ENCODE results near the gene NABP2.

DNA sequence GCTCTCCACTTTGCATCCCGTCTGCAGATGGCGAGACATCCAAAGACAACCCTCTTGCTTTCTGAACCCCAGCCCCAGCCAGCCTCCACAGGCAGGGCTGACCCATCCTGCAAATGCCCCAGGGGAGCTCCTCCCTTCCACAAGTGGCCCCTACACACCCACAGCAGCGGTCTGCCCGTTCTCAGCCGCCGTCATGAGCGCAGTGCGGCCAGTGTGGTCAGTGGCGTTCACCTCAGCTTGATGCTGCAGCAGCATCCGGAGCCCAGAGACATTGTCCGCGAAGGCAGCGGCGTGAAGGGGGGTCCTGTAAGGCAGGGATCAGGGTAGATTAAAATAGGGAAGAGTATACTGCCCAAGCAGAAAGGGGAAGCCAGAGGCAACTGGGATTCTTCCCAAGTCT, 20.4 kb downstream of the NABP2 start:
- TF ChIP-seq, protein P1, sequence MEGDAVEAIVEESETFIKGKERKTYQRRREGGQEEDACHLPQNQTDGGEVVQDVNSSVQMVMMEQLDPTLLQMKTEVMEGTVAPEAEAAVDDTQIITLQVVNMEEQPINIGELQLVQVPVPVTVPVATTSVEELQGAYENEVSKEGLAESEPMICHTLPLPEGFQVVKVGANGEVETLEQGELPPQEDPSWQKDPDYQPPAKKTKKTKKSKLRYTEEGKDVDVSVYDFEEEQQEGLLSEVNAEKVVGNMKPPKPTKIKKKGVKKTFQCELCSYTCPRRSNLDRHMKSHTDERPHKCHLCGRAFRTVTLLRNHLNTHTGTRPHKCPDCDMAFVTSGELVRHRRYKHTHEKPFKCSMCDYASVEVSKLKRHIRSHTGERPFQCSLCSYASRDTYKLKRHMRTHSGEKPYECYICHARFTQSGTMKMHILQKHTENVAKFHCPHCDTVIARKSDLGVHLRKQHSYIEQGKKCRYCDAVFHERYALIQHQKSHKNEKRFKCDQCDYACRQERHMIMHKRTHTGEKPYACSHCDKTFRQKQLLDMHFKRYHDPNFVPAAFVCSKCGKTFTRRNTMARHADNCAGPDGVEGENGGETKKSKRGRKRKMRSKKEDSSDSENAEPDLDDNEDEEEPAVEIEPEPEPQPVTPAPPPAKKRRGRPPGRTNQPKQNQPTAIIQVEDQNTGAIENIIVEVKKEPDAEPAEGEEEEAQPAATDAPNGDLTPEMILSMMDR (IDR thresholded peaks at IDR 0.05) = no peak
- TF ChIP-seq TCF7L2 (IDR thresholded peaks at IDR 0.05; ENCODE audit: low read depth, low read length) = no peak

Measured in Panc1 (cell line).